Lung (tissue), 12 donors: ENCODE results near the gene NTM. TPM values are rescaled to one million over a fixed set of nuclear protein-coding genes. Genes with fewer than 3 reads are reported as not detected.

Experiments used
- ATAC-seq: fragments of 200-7000 bp; cut with Tn5 transposase; one replicate; pipeline ENCODE4 v1.9.1; 2020; ENCODE audit warnings: moderate number of reproducible peaks; ENCODE audit not compliant: insufficient read depth, low FRiP score
- DNase-seq, 3 donors: peaks; one replicate each; pipeline ENCODE4 v3.0.0-alpha.2; 2013 to 2017
- H3K27ac ChIP-seq, 2 donors: one replicate each; pipeline ENCODE4 v1.5.1; 2013; ENCODE audit warnings: mild to moderate bottlenecking in 2 of 2, moderate library complexity in 2 of 2, control low read depth in 1 of 2, inconsistent platforms in 1 of 2, low read depth in 1 of 2, low read length in 1 of 2
- H3K27me3 ChIP-seq, 3 donors: one replicate each; pipeline ENCODE4 v1.5.1; 2013; ENCODE audit warnings: low read length in 2 of 3; ENCODE audit not compliant: control insufficient read depth in 3 of 3, insufficient read depth in 3 of 3
- H3K36me3 ChIP-seq, 4 donors: one replicate each; pipeline ENCODE4 v1.5.1; 2013; ENCODE audit warnings: low read length in 4 of 4, mild to moderate bottlenecking in 1 of 4, moderate library complexity in 1 of 4; ENCODE audit not compliant: control insufficient read depth in 4 of 4, insufficient read depth in 4 of 4
- H3K4me1 ChIP-seq, 5 donors: one replicate each; pipeline ENCODE4 v1.5.1; 2013; ENCODE audit warnings: low read length in 5 of 5, mild to moderate bottlenecking in 2 of 5, moderate library complexity in 1 of 5; ENCODE audit not compliant: control insufficient read depth in 5 of 5, insufficient read depth in 5 of 5
- H3K4me3 ChIP-seq: one replicate; pipeline ENCODE4 v1.5.1; 2013; ENCODE audit warnings: mild to moderate bottlenecking, control low read depth, moderate library complexity
- H3K9ac ChIP-seq, 2 donors: one replicate each; pipeline ENCODE4 v1.5.1; 2013; ENCODE audit warnings: low read length in 2 of 2, control low read depth in 1 of 2; ENCODE audit not compliant: insufficient read depth in 1 of 2
- H3K9me3 ChIP-seq, 4 donors: one replicate each; pipeline ENCODE4 v1.5.1; 2013; ENCODE audit warnings: low read length in 3 of 4, mild to moderate bottlenecking in 1 of 4, moderate library complexity in 1 of 4; ENCODE audit not compliant: control insufficient read depth in 4 of 4, insufficient read depth in 3 of 4
- WGBS, 2 donors: extraction: QIAGEN DNeasy Blood & Tissue Kit; methylation state at CpG; one replicate each; pipeline ENCODE4 v1.1.7; 2013; 5-methylcytosine and 5-hydroxymethylcytosine counted together
- polyA plus RNA-seq, 2 donors: library from polyadenylated mRNA; stranded (reverse); fragments of 200-250 nt; gene quantifications; one replicate each; pipeline ENCODE4 v1.2.1, GENCODE V29; 2013
- total RNA-seq, 2 donors: library from RNA; depleted of rRNA in 1 of 2; stranded (reverse); fragments of >200 nt in 1 of 2; gene quantifications; one replicate each; pipeline ENCODE4 v1.2.1, GENCODE V29; 2014 to 2021
- TF ChIP-seq, protein P1 (sequence below): IDR thresholded peaks from 2 replicates; pipeline ENCODE4 v1.5.1; 2012; ENCODE audit warnings: mild to moderate bottlenecking; ENCODE audit errors: control extremely low read depth, extremely low read depth
- donor health status: control.
- donor health status: control.
- donor health status: Bipolar disorder and iron deficiency.
- donor health status: healthy.
- donor health status: DM: yes; HTN: yes; CAD: no.

NTM gene
- total and polyA plus RNA-seq, 4 donors: 0.39 to 30.9 (median 7.2) TPM

DNA sequence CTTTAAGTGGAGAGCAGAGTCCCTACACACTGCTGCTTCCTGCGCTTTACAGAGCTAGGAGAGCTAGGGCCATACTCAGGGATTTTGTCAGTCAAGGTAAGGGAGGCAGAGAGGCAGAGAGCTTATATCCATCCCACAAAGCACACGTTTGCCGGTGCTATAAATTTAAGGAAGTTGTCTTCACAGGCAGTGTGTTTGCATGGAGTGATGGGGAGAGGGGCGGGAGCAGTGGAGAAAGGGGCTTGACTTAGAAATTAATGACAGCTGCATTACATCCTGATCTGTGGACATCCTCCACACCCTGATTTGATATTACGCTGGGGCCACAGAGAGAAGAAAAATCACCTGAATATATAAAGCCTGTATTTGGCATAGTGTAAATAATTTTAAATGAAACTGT is 84.1 kb downstream of the NTM start:
- no peak for DNase-seq
- no peaks in the 10 kb centered on the region for H3K36me3 ChIP-seq
- H3K27me3 ChIP-seq: peaks cover 0 to 3% (median 0%) of the 10 kb centered on the region in 3 donors
- no peak overlapping the region for H3K9ac ChIP-seq
- TF ChIP-seq, protein P1, sequence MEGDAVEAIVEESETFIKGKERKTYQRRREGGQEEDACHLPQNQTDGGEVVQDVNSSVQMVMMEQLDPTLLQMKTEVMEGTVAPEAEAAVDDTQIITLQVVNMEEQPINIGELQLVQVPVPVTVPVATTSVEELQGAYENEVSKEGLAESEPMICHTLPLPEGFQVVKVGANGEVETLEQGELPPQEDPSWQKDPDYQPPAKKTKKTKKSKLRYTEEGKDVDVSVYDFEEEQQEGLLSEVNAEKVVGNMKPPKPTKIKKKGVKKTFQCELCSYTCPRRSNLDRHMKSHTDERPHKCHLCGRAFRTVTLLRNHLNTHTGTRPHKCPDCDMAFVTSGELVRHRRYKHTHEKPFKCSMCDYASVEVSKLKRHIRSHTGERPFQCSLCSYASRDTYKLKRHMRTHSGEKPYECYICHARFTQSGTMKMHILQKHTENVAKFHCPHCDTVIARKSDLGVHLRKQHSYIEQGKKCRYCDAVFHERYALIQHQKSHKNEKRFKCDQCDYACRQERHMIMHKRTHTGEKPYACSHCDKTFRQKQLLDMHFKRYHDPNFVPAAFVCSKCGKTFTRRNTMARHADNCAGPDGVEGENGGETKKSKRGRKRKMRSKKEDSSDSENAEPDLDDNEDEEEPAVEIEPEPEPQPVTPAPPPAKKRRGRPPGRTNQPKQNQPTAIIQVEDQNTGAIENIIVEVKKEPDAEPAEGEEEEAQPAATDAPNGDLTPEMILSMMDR: no peak
- H3K4me3 ChIP-seq: no peak overlapping the region
- no peak overlapping the region for H3K27ac ChIP-seq
- no peak for ATAC-seq
- peaks cover 0 to 8% (median 0%) of the 10 kb centered on the region in 5 donors for H3K4me1 ChIP-seq
- WGBS, 2 donors: 61 to 67% methylated on average over 5 of the region's 5 CpGs
- peaks cover 0 to 4% (median 0%) of the 10 kb centered on the region in 4 donors for H3K9me3 ChIP-seq

DNA sequence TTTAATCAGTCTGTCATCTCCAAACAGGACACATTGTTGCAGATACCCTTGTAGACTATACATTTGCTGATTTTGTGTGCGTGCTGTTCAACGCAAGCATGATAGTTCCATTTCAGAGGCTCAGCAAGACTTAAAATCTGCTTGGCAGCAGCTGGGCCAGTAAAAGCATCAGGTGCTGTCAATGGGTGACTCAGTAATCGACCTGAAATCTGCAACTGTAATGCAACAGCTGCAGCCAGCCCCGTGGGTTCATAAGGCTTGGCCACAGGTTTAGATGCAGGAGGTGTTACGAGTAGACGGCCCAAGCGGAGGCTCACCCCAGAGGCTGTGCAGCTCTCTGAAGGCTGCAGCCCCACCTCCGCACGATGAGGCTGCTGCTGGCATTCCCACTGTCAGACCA is 84.6 kb downstream of the NTM start:
- no peak overlapping the region for H3K27ac ChIP-seq
- DNase-seq: no peak
- H3K4me3 ChIP-seq: no peak overlapping the region
- H3K9me3 ChIP-seq: peaks cover 0 to 4% (median 0%) of the 10 kb centered on the region in 4 donors
- peaks cover 0 to 8% (median 0%) of the 10 kb centered on the region in 5 donors for H3K4me1 ChIP-seq
- H3K9ac ChIP-seq: no peak overlapping the region
- TF ChIP-seq, protein P1: no peak
- peaks cover 0 to 3% (median 0%) of the 10 kb centered on the region in 3 donors for H3K27me3 ChIP-seq
- no peak for ATAC-seq
- no peaks in the 10 kb centered on the region for H3K36me3 ChIP-seq
- 86 to 88% methylated on average over 9 of the region's 9 CpGs for WGBS, 2 donors

DNA sequence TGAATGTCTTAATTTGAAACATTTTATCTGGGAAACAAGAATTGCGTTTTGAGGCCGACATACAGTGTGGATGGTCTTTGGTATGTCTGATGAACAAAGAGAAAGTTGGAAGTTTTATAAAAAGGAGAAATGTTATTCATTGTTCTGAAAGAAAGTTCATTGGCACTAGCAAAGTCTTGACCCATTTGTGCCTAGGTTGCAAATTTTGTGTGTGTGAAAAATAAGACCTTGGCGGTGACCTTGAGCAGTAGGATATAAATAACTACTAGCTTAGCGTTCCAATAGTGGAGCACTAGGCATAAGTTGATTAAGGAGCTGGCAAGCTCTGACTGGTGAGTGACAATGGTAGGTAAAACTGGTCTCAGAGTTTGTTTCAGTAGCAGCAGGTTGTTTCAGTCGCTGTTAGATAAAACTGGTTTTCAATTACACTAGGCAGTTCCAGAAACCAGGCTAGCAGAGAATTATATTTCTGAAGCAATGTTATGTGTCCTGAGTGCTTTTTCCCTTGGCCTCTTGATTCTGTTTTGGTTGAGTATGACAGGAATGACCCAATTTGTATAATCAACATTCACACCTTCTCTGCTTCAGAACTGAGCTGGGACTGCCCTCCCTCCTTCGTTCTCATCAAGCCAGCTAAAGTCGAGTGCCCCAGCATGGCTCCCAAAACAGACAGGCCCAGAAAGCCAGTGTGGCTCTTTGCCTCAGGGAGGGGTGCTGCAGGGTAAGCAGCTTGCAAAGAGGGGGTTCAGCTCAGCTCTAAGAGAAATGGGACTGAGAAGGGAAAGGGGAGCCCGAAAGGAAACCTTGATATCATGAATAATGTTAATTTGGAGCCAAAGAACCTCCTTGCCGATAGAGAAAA is 85.7 kb downstream of the NTM start:
- H3K27ac ChIP-seq: no peak overlapping the region
- TF ChIP-seq, protein P1: no peak
- H3K4me3 ChIP-seq: no peak overlapping the region
- ATAC-seq (no peak), DNase-seq (no peak)
- no peaks in the 10 kb centered on the region for H3K36me3 ChIP-seq
- H3K9ac ChIP-seq: no peak overlapping the region
- H3K4me1 ChIP-seq: peaks cover 0 to 8% (median 0%) of the 10 kb centered on the region in 5 donors
- H3K9me3 ChIP-seq: peaks cover 0 to 4% (median 0%) of the 10 kb centered on the region in 4 donors
- peaks cover 0 to 3% (median 0%) of the 10 kb centered on the region in 3 donors for H3K27me3 ChIP-seq
- 76 to 83% methylated on average over 9 of the region's 9 CpGs for WGBS, 2 donors
